ENCODE measurements around the gene MBTPS1.
A peak's percentile ranks its signal among the peaks of the same experiment; 100 is the strongest.

MBTPS1 gene

GRCh38 chr16:84138824-84139627 lies 22.3 kb upstream of the MBTPS1 start (continued):
- TF ChIP-seq ZNF404 (tag by site-specific recombination; IDR thresholded peaks at IDR 0.05) (no peak), ZNF133 (tag by site-specific recombination; IDR thresholded peaks at IDR 0.05) (no peak), ZNF211 (tag by site-specific recombination; IDR thresholded peaks at IDR 0.05; ENCODE audit: low read depth) (no peak), OVOL3 (tag by site-specific recombination; IDR thresholded peaks at IDR 0.05) (no peak), ZNF558 (tag by site-specific recombination; IDR thresholded peaks at IDR 0.05) (peak; percentile 22; the same call in 1 of the 2 replicates), ZNF23 (tag by site-specific recombination; IDR thresholded peaks at IDR 0.05; ENCODE audit: borderline replicate concordance) (no peak), ZNF639 (tag by site-specific recombination; IDR thresholded peaks at IDR 0.05) (no peak), ZBTB44 (tag by site-specific recombination; IDR thresholded peaks at IDR 0.05) (peak; percentile 87), ZSCAN30 (tag by site-specific recombination; IDR thresholded peaks at IDR 0.05) (no peak), HOXD13 (CRISPR knock-in tag; IDR thresholded peaks at IDR 0.05; ENCODE audit: borderline replicate concordance) (no peak), ZNF214 (tag by site-specific recombination; IDR thresholded peaks at IDR 0.05; ENCODE audit: borderline replicate concordance) (no peak), ZNF169 (tag by site-specific recombination; IDR thresholded peaks at IDR 0.05) (no peak), ZFP41 (tag by site-specific recombination; IDR thresholded peaks at IDR 0.05; ENCODE audit: borderline replicate concordance) (no peak), ZBTB49 (tag by site-specific recombination; IDR thresholded peaks at IDR 0.05; ENCODE audit: low read depth) (no peak), ZSCAN4 (tag by site-specific recombination; IDR thresholded peaks at IDR 0.05) (no peak), ZNF530 (tag by site-specific recombination; IDR thresholded peaks at IDR 0.05; ENCODE audit: low read depth) (no peak), ZNF501 (tag by site-specific recombination; IDR thresholded peaks at IDR 0.05) (no peak), ZNF692 (tag by site-specific recombination; IDR thresholded peaks at IDR 0.05) (no peak; the same call in 1 of the 2 replicates), ZBTB48 (tag by site-specific recombination; IDR thresholded peaks at IDR 0.05) (no peak), ZBTB8A (tag by site-specific recombination; IDR thresholded peaks at IDR 0.05) (no peak), ZNF837 (tag by site-specific recombination; IDR thresholded peaks at IDR 0.05) (no peak), SP7 (tag by site-specific recombination; IDR thresholded peaks at IDR 0.05) (peak; percentile 75), SCRT1 (tag by site-specific recombination; IDR thresholded peaks at IDR 0.05; ENCODE audit: borderline replicate concordance) (no peak), ZNF510 (tag by site-specific recombination; IDR thresholded peaks at IDR 0.05; ENCODE audit: insufficient replicate concordance) (no peak), ZNF701 (tag by site-specific recombination; IDR thresholded peaks at IDR 0.05) (no peak), TSHZ1 (tag by site-specific recombination; IDR thresholded peaks at IDR 0.05; ENCODE audit: borderline replicate concordance) (no peak), WT1 (tag by site-specific recombination; IDR thresholded peaks at IDR 0.05) (no peak), ZSCAN23 (tag by site-specific recombination; IDR thresholded peaks at IDR 0.05) (no peak)

Data from HEK293 (cell line).